HCT116 (cell line): ENCODE measurements around the gene CHSY1. TPM values are rescaled to one million over a fixed set of nuclear protein-coding genes. Genes with fewer than 3 reads are reported as not detected.

ENCODE experiments used
- ATAC-seq: fragments of 200-7000 bp; cut with Tn5 transposase; 2 replicates; pipeline ENCODE4 v1.9.1; 2020; ENCODE audit warnings: mild to moderate bottlenecking, moderate library complexity
- BruUV-seq: library from RNA; stranded (reverse); fragments of 400-500 nt; replicated peaks from 2 replicates; lab custom pipeline; 2021; lab: Mats Ljungman, UMichigan
- CTCF ChIA-PET: fragments of 300-600 bp; sonication (Branson Sonifier 250); formaldehyde crosslinking; loops from one replicate; lab custom pipeline; 2021; ENCODE audit warnings: antibody characterized with exemption; lab: Charles Lee
- POLR2A ChIA-PET: fragments of 300-600, 350-600 bp; sonication (Branson Sonifier 250); formaldehyde crosslinking; loops from one replicate; lab custom pipeline; 2021; ENCODE audit warnings: antibody characterized with exemption; lab: Charles Lee
- RAD21 ChIA-PET, 2 experiments: fragments of 300-600 bp; sonication (Branson Sonifier 250); formaldehyde crosslinking; loops; one replicate each; lab custom pipeline; 2023; ENCODE audit warnings: low total read pairs in 2 of 2; ENCODE audit not compliant: uncharacterized antibody in 2 of 2, unreplicated experiment in 2 of 2, low non-redundant PET in 1 of 2; lab: Charles Lee
- DNase-seq: peaks from one replicate; pipeline ENCODE4 v3.0.0-alpha.2; 2010; ENCODE audit warnings: low read depth, low spot score
- H2AFZ ChIP-seq: fragments of 200-600 bp; shearing (Covaris generic), sonication (generic); 2 replicates; pipeline ENCODE4 v1.6.1; 2017; ENCODE audit warnings: low read depth, mixed run types, mixed read lengths, antibody characterized with exemption, low read length; ENCODE audit not compliant: poor library complexity, severe bottlenecking
- H3K27ac ChIP-seq: 2 replicates; pipeline ENCODE4 v1.5.1; 2012; ENCODE audit warnings: low read depth, low read length
- H3K27me3 ChIP-seq: fragments of 200-600 bp; sonication (generic); 2 replicates; pipeline ENCODE4 v1.6.1; 2016; ENCODE audit warnings: mixed run types, low read length, mixed read lengths; ENCODE audit not compliant: insufficient read depth
- H3K36me3 ChIP-seq, 2 experiments: fragments of 200-500 bp in 1 of 2; fragments of 200-600 bp in 1 of 2; sonication (Bioruptor generic) in 1 of 2; sonication (generic) in 1 of 2; 2 replicates each; pipeline versions ENCODE4 v1.5.1 to v1.6.1; 2014 to 2016; ENCODE audit warnings: low read length in 2 of 2, inconsistent platforms in 1 of 2, mixed read lengths in 1 of 2, mixed run types in 1 of 2; ENCODE audit not compliant: insufficient read depth in 2 of 2, control insufficient read depth in 1 of 2
- H3K4me1 ChIP-seq, 2 experiments: fragments of 200-600 bp in 1 of 2; sonication (generic) in 1 of 2; 2 replicates each; pipeline versions ENCODE4 v1.5.1 to v1.6.1; 2012 to 2017; ENCODE audit warnings: low read length in 2 of 2, inconsistent platforms in 1 of 2, mild to moderate bottlenecking in 1 of 2, mixed read lengths in 1 of 2, mixed run types in 1 of 2, moderate library complexity in 1 of 2; ENCODE audit not compliant: insufficient read depth in 2 of 2, control insufficient read depth in 1 of 2
- H3K4me2 ChIP-seq: fragments of 200-600 bp; sonication (generic); 2 replicates; pipeline ENCODE4 v1.6.1; 2017; ENCODE audit warnings: mixed run types, low read length, mixed read lengths
- H3K4me3 ChIP-seq, 2 experiments: fragments of 200-600 bp in 1 of 2; sonication (generic) in 1 of 2; replicated peaks in 1 of 2; 2 replicates each; pipeline ENCODE4 v1.5.1; 2011 to 2016; ENCODE audit warnings: low read length in 2 of 2, control low read depth in 1 of 2, low read depth in 1 of 2, mild to moderate bottlenecking in 1 of 2, mixed read lengths in 1 of 2, mixed run types in 1 of 2
- H3K79me2 ChIP-seq: fragments of 200-600 bp; sonication (generic); 2 replicates; pipeline ENCODE4 v1.6.1; 2017; ENCODE audit warnings: mild to moderate bottlenecking, mixed run types, low read length, moderate library complexity, mixed read lengths; ENCODE audit not compliant: insufficient read depth
- H3K9ac ChIP-seq: fragments of 200-600 bp; sonication (generic); 2 replicates; pipeline ENCODE4 v1.6.1; 2016; ENCODE audit warnings: low read length, mixed read lengths
- H3K9me2 ChIP-seq: fragments of 200-600 bp; sonication (generic), shearing (Covaris generic); 2 replicates; pipeline ENCODE4 v1.6.1; 2017; ENCODE audit warnings: mixed run types, mild to moderate bottlenecking, moderate library complexity; ENCODE audit not compliant: insufficient read depth
- H3K9me3 ChIP-seq, 2 experiments: fragments of 200-500 bp in 1 of 2; fragments of 200-600 bp in 1 of 2; sonication (Bioruptor generic) in 1 of 2; sonication (generic) in 1 of 2; 2 replicates each; pipeline ENCODE4 v1.6.1; 2014 to 2017; ENCODE audit warnings: low read length in 2 of 2, mixed read lengths in 2 of 2, inconsistent platforms in 1 of 2, low read depth in 1 of 2, mild to moderate bottlenecking in 1 of 2, mixed run types in 1 of 2, moderate library complexity in 1 of 2; ENCODE audit not compliant: control insufficient read depth in 1 of 2, insufficient read depth in 1 of 2
- H4K20me1 ChIP-seq: fragments of 200-600 bp; sonication (generic), shearing (Covaris generic); 2 replicates; pipeline ENCODE4 v1.6.1; 2017; ENCODE audit warnings: mixed run types, mild to moderate bottlenecking, moderate library complexity; ENCODE audit not compliant: insufficient read depth
- CBX3 ChIP-seq: IDR thresholded peaks from 2 replicates; pipeline ENCODE4 v1.6.1; 2012; ENCODE audit warnings: low read depth
- CEBPB ChIP-seq: IDR thresholded peaks from 2 replicates; pipeline ENCODE4 v1.6.1; 2012; ENCODE audit warnings: low read depth
- EGR1 ChIP-seq: IDR thresholded peaks from 2 replicates; pipeline ENCODE4 v1.6.1; 2012; ENCODE audit warnings: low read depth
- EZH2 ChIP-seq: fragments of 200-600 bp; sonication (generic); IDR thresholded peaks from 2 replicates; pipeline ENCODE4 v1.6.1; 2017; ENCODE audit warnings: antibody characterized with exemption, mixed run types
- EZH2phosphoT487 ChIP-seq: fragments of 200-600 bp; IDR thresholded peaks from 2 replicates; pipeline ENCODE4 v1.6.1; 2018; ENCODE audit warnings: antibody characterized with exemption, borderline replicate concordance
- JUND ChIP-seq: IDR thresholded peaks from 2 replicates; pipeline ENCODE4 v1.6.1; 2012
- POLR2A ChIP-seq: IDR thresholded peaks from 2 replicates; pipeline ENCODE4 v1.7.0; 2011; ENCODE audit warnings: borderline replicate concordance; ENCODE audit not compliant: insufficient read depth, insufficient read length; ENCODE audit errors: extremely low read depth
- POLR2AphosphoS5 ChIP-seq: IDR thresholded peaks from 2 replicates; pipeline ENCODE4 v1.6.1; 2011; ENCODE audit warnings: mild to moderate bottlenecking, low read depth, low read length, moderate library complexity
- SIN3A ChIP-seq: IDR thresholded peaks from 2 replicates; pipeline ENCODE4 v1.6.1; 2012; ENCODE audit warnings: low read depth
- SP1 ChIP-seq: IDR thresholded peaks from 2 replicates; pipeline ENCODE4 v1.6.1; 2012; ENCODE audit warnings: low read depth
- SRF ChIP-seq: IDR thresholded peaks from 2 replicates; pipeline ENCODE4 v1.6.1; 2012; ENCODE audit warnings: low read depth
- YY1 ChIP-seq: IDR thresholded peaks from 2 replicates; pipeline ENCODE4 v1.6.1; 2011; ENCODE audit warnings: low read length, low read depth, moderate library complexity, mild to moderate bottlenecking; ENCODE audit not compliant: insufficient replicate concordance; ENCODE audit errors: extremely low read depth
- ZNF274 ChIP-seq: fragments of 200-500 bp; sonication (Bioruptor generic); IDR thresholded peaks from 2 replicates; pipeline ENCODE4 v1.6.1; 2014; ENCODE audit warnings: mild to moderate bottlenecking, low read depth, low read length, inconsistent platforms
- intact Hi-C: fragments of 100-400 bp; cut with micrococcal nuclease; formaldehyde crosslinking; loops from 2 replicates; pipeline ENCODE4 v1.10.0; 2022
- total RNA-seq: library from RNA; stranded (reverse); gene quantifications from one replicate; pipeline ENCODE4 v1.2.1, GENCODE V29; 2021; ENCODE audit not compliant: unreplicated experiment
- TF ChIP-seq, protein P1 (sequence below): IDR thresholded peaks from 2 replicates; pipeline ENCODE4 v1.6.1; 2012; ENCODE audit warnings: low read depth
- TF ChIP-seq, protein P2 (sequence below): IDR thresholded peaks from 2 replicates; pipeline ENCODE4 v1.6.1; 2012
- TF ChIP-seq, protein P3 (sequence below): IDR thresholded peaks from 2 replicates; pipeline ENCODE4 v1.6.1; 2012
- TF ChIP-seq, protein P4 (sequence below): IDR thresholded peaks from 2 replicates; pipeline ENCODE4 v1.6.1; 2011; ENCODE audit warnings: mild to moderate bottlenecking, low read length, moderate library complexity; ENCODE audit not compliant: insufficient replicate concordance; ENCODE audit errors: extremely low read depth
- TF ChIP-seq, protein P5 (sequence below), 3 experiments: fragments of 200-600 bp in 1 of 3; sonication (generic) in 1 of 3; IDR thresholded peaks in 2 of 3; conservative IDR thresholded peaks in 1 of 3; 2 replicates each; pipeline ENCODE4 v1.5.1; 2012 to 2017; ENCODE audit warnings: low read depth in 2 of 3, low read length in 2 of 3, antibody characterized with exemption in 1 of 3, borderline replicate concordance in 1 of 3, control low read depth in 1 of 3, mild to moderate bottlenecking in 1 of 3, mixed read lengths in 1 of 3, mixed run types in 1 of 3, moderate library complexity in 1 of 3; ENCODE audit not compliant: insufficient read depth in 1 of 3

The CHSY1 gene
- total RNA-seq, 1 experiment from 2014 or later = 25.4 TPM

DNA sequence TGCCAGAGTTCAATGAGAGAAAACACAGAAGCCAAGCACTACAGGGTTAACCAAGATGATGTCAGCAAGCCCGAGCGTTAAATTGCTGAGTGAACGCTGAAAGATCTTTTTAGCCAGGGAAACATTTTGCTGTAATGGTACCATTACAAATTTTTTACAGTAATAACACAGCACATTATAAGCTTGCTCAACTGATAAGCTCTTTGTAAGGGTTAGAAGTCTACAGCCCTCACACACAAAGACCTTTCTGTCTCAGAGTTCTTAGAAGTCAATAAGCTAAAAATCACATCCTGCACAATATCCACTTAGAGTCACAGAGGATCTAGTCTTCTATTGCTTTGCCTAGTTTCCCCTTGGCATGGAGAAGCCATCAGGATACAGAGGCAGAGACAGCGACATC lies 29.9 kb downstream of the CHSY1 start:
- DNase-seq (no peak), ATAC-seq (no peak)
- Histone ChIP-seq H4K20me1 (peaks cover 10% of the 10 kb centered on the region; the same call in 1 of the 2 replicates), H3K4me2 (no peak overlapping the region), H3K27ac (no peak overlapping the region), H3K9me3 (no peaks in the 10 kb centered on the region), H3K27me3 (no peaks in the 10 kb centered on the region), H3K36me3 (no peaks in the 10 kb centered on the region; a peak in 1 of 4 replicates), H3K79me2 (peaks cover 98% of the 10 kb centered on the region), H3K9me2 (no peaks in the 10 kb centered on the region), H2AFZ (no peak overlapping the region), H3K9ac (no peak overlapping the region), H3K4me1 (no peaks in the 10 kb centered on the region), H3K4me3 (no peak overlapping the region)
- TF ChIP-seq, protein P1, sequence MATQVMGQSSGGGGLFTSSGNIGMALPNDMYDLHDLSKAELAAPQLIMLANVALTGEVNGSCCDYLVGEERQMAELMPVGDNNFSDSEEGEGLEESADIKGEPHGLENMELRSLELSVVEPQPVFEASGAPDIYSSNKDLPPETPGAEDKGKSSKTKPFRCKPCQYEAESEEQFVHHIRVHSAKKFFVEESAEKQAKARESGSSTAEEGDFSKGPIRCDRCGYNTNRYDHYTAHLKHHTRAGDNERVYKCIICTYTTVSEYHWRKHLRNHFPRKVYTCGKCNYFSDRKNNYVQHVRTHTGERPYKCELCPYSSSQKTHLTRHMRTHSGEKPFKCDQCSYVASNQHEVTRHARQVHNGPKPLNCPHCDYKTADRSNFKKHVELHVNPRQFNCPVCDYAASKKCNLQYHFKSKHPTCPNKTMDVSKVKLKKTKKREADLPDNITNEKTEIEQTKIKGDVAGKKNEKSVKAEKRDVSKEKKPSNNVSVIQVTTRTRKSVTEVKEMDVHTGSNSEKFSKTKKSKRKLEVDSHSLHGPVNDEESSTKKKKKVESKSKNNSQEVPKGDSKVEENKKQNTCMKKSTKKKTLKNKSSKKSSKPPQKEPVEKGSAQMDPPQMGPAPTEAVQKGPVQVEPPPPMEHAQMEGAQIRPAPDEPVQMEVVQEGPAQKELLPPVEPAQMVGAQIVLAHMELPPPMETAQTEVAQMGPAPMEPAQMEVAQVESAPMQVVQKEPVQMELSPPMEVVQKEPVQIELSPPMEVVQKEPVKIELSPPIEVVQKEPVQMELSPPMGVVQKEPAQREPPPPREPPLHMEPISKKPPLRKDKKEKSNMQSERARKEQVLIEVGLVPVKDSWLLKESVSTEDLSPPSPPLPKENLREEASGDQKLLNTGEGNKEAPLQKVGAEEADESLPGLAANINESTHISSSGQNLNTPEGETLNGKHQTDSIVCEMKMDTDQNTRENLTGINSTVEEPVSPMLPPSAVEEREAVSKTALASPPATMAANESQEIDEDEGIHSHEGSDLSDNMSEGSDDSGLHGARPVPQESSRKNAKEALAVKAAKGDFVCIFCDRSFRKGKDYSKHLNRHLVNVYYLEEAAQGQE = no peak
- TF ChIP-seq ZNF274 (no peak), JUND (no peak), POLR2AphosphoS5 (no peak), SIN3A (no peak), EGR1 (no peak), POLR2A (no peak), SP1 (no peak), EZH2 (no peak), EZH2phosphoT487 (no peak), CEBPB (no peak), CBX3 (no peak), SRF (no peak), YY1 (no peak)
- TF ChIP-seq, protein P2, sequence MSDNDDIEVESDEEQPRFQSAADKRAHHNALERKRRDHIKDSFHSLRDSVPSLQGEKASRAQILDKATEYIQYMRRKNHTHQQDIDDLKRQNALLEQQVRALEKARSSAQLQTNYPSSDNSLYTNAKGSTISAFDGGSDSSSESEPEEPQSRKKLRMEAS = no peak
- TF ChIP-seq, protein P3, sequence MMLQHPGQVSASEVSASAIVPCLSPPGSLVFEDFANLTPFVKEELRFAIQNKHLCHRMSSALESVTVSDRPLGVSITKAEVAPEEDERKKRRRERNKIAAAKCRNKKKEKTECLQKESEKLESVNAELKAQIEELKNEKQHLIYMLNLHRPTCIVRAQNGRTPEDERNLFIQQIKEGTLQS = no peak
- TF ChIP-seq, protein P4, sequence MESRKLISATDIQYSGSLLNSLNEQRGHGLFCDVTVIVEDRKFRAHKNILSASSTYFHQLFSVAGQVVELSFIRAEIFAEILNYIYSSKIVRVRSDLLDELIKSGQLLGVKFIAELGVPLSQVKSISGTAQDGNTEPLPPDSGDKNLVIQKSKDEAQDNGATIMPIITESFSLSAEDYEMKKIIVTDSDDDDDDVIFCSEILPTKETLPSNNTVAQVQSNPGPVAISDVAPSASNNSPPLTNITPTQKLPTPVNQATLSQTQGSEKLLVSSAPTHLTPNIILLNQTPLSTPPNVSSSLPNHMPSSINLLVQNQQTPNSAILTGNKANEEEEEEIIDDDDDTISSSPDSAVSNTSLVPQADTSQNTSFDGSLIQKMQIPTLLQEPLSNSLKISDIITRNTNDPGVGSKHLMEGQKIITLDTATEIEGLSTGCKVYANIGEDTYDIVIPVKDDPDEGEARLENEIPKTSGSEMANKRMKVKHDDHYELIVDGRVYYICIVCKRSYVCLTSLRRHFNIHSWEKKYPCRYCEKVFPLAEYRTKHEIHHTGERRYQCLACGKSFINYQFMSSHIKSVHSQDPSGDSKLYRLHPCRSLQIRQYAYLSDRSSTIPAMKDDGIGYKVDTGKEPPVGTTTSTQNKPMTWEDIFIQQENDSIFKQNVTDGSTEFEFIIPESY = no peak
- TF ChIP-seq, protein P5, sequence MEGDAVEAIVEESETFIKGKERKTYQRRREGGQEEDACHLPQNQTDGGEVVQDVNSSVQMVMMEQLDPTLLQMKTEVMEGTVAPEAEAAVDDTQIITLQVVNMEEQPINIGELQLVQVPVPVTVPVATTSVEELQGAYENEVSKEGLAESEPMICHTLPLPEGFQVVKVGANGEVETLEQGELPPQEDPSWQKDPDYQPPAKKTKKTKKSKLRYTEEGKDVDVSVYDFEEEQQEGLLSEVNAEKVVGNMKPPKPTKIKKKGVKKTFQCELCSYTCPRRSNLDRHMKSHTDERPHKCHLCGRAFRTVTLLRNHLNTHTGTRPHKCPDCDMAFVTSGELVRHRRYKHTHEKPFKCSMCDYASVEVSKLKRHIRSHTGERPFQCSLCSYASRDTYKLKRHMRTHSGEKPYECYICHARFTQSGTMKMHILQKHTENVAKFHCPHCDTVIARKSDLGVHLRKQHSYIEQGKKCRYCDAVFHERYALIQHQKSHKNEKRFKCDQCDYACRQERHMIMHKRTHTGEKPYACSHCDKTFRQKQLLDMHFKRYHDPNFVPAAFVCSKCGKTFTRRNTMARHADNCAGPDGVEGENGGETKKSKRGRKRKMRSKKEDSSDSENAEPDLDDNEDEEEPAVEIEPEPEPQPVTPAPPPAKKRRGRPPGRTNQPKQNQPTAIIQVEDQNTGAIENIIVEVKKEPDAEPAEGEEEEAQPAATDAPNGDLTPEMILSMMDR (IDR thresholded peaks at IDR 0.05 in 2 of 3, conservative IDR thresholded peaks at IDR 0.05 in 1 of 3; ENCODE audit: borderline replicate concordance in 1 of 3, insufficient read depth in 1 of 3, low read depth in 2 of 3, low read length in 2 of 3) = no peak
- POLR2A ChIA-PET = no interaction called here
- RAD21 ChIA-PET = no interaction called here
- BruUV-seq = no TSS peak
- CTCF ChIA-PET = no interaction called here
- intact Hi-C loops = no loop called here
